HepG2 (cell line): ENCODE results near the gene SGF29. TPM values are rescaled to one million over a fixed set of nuclear protein-coding genes. Genes with fewer than 3 reads are reported as not detected.

Experiments used
- AGO1 ChIP-seq: fragments of 200-400 bp; formaldehyde crosslinking; IDR thresholded peaks from 2 replicates; pipeline ENCODE4 v1.6.1; 2017; ENCODE audit warnings: mild to moderate bottlenecking, low read depth, low read length, moderate library complexity; ENCODE audit not compliant: poor library complexity, severe bottlenecking
- CREM ChIP-seq, 2 experiments: sonication (generic) in 1 of 2; formaldehyde crosslinking in 1 of 2; IDR thresholded peaks; 2 replicates each; pipeline versions ENCODE4 v1.4.0 to v1.6.1; 2016 to 2020; ENCODE audit warnings: antibody characterized with exemption in 1 of 2, mild to moderate bottlenecking in 1 of 2, missing genetic modification reagents in 1 of 2
- ERF ChIP-seq: IDR thresholded peaks from 2 replicates; pipeline ENCODE4 v1.6.1; 2018; ENCODE audit warnings: missing biosample characterization, missing genetic modification reagents
- FOXO1 ChIP-seq: sonication (generic); formaldehyde crosslinking; IDR thresholded peaks from 2 replicates; pipeline ENCODE4 v1.4.0; 2020; ENCODE audit warnings: missing genetic modification reagents
- HOXA7 ChIP-seq: sonication (generic); formaldehyde crosslinking; IDR thresholded peaks from 2 replicates; pipeline ENCODE4 v1.8.1; 2022; ENCODE audit warnings: mild to moderate bottlenecking, missing genetic modification reagents, moderate library complexity
- IKZF1 ChIP-seq: fragments of 450-650 bp; IDR thresholded peaks from 2 replicates; pipeline ENCODE4 v1.7.1; 2016
- IRF2 ChIP-seq: IDR thresholded peaks from 2 replicates; pipeline ENCODE4 v1.6.1; 2018; ENCODE audit warnings: missing genetic modification reagents, missing compliant biosample characterization
- JUNB ChIP-seq: sonication (generic); formaldehyde crosslinking; IDR thresholded peaks from 2 replicates; pipeline ENCODE4 v1.8.0; 2022; ENCODE audit warnings: missing genetic modification reagents, mild to moderate bottlenecking, borderline replicate concordance
- KAT7 ChIP-seq: IDR thresholded peaks from 2 replicates; pipeline ENCODE4 v1.6.1; 2018; ENCODE audit warnings: borderline replicate concordance, missing compliant biosample characterization
- NBN ChIP-seq: fragments of 450-650 bp; conservative IDR thresholded peaks from 2 replicates; pipeline ENCODE4 v1.6.1; 2017
- NCOA1 ChIP-seq: sonication (generic); formaldehyde crosslinking; IDR thresholded peaks from 2 replicates; pipeline ENCODE4 v1.9.0; 2021; ENCODE audit warnings: missing genetic modification reagents
- POGZ ChIP-seq: sonication (generic); formaldehyde crosslinking; IDR thresholded peaks from 2 replicates; pipeline ENCODE4 v1.4.0; 2020; ENCODE audit warnings: mild to moderate bottlenecking, missing genetic modification reagents
- PRDM15 ChIP-seq: sonication (generic); formaldehyde crosslinking; IDR thresholded peaks from 2 replicates; pipeline ENCODE4 v1.4.0; 2020; ENCODE audit warnings: missing genetic modification reagents
- SNRNP70 ChIP-seq: fragments of 200-400 bp; formaldehyde crosslinking; IDR thresholded peaks from 2 replicates; pipeline ENCODE4 v1.6.1; 2017; ENCODE audit warnings: mild to moderate bottlenecking, low read depth, low read length, moderate library complexity
- SOX5 ChIP-seq: IDR thresholded peaks from 2 replicates; pipeline ENCODE4 v1.6.1; 2016; ENCODE audit warnings: borderline replicate concordance
- TCF7 ChIP-seq: sonication (generic); IDR thresholded peaks from 2 replicates; pipeline ENCODE4 v1.6.1; 2016; ENCODE audit warnings: antibody characterized with exemption, low read depth
- WIZ ChIP-seq: sonication (generic); formaldehyde crosslinking; IDR thresholded peaks from 2 replicates; pipeline ENCODE4 v1.5.1; 2020; ENCODE audit warnings: mild to moderate bottlenecking, missing genetic modification reagents
- ZMYM3 ChIP-seq: sonication (generic); formaldehyde crosslinking; IDR thresholded peaks from 2 replicates; pipeline ENCODE4 v1.5.1; 2020; ENCODE audit warnings: mild to moderate bottlenecking, missing genetic modification reagents
- ZNF12 ChIP-seq: sonication (generic); formaldehyde crosslinking; IDR thresholded peaks from 2 replicates; pipeline ENCODE4 v1.5.0; 2020; ENCODE audit warnings: missing genetic modification reagents
- ZNF3 ChIP-seq: IDR thresholded peaks from 2 replicates; pipeline ENCODE4 v1.7.0; 2017; ENCODE audit warnings: inconsistent platforms
- ZNF33A ChIP-seq: sonication (generic); formaldehyde crosslinking; IDR thresholded peaks from 2 replicates; pipeline ENCODE4 v1.5.1; 2020; ENCODE audit warnings: missing genetic modification reagents, mild to moderate bottlenecking, moderate library complexity, borderline replicate concordance
- ZNF550 ChIP-seq: sonication (generic); formaldehyde crosslinking; IDR thresholded peaks from 2 replicates; pipeline ENCODE4 v1.4.0; 2020; ENCODE audit warnings: mild to moderate bottlenecking, missing genetic modification reagents, borderline replicate concordance
- ZNF709 ChIP-seq: sonication (generic); formaldehyde crosslinking; IDR thresholded peaks from 2 replicates; pipeline ENCODE4 v1.5.0; 2020; ENCODE audit warnings: mild to moderate bottlenecking, missing genetic modification reagents
- ZNF737 ChIP-seq: sonication (generic); formaldehyde crosslinking; IDR thresholded peaks from 2 replicates; pipeline ENCODE4 v1.5.0; 2020; ENCODE audit warnings: missing genetic modification reagents, mild to moderate bottlenecking, borderline replicate concordance
- ZSCAN12 ChIP-seq: sonication (generic); formaldehyde crosslinking; IDR thresholded peaks from 2 replicates; pipeline ENCODE4 v1.9.0; 2021; ENCODE audit warnings: mild to moderate bottlenecking, missing genetic modification reagents
- ZSCAN21 ChIP-seq: sonication (generic); formaldehyde crosslinking; IDR thresholded peaks from 2 replicates; pipeline ENCODE4 v1.8.0; 2022; ENCODE audit warnings: mild to moderate bottlenecking, missing genetic modification reagents, moderate library complexity, borderline replicate concordance
- polyA plus RNA-seq, 8 experiments: library from polyadenylated mRNA; depleted of rRNA in 3 of 8; stranded (reverse) in 7 of 8; unstranded in 1 of 8; fragments of >200 nt; fragmentation: Illumina TruSeq in 4 of 8; extraction: Trizol in 4 of 8; gene quantifications; 2 replicates each; pipeline versions ENCODE4 v1.2.1 to v1.2.3, GENCODE V29; 2011 to 2016; ENCODE audit warnings: low read depth in 4 of 8, missing spikeins in 1 of 8, mixed read lengths in 1 of 8; ENCODE audit not compliant: insufficient read depth in 1 of 8
- total RNA-seq, 5 experiments: library from RNA; depleted of rRNA; stranded (reverse); fragments of >200 nt; fragmentation: Illumina TruSeq; extraction: Trizol; gene quantifications; 2 replicates each; pipeline ENCODE4 v1.2.3, GENCODE V29; 2016; ENCODE audit warnings: low read depth in 1 of 5
- TF ChIP-seq, protein P1 (sequence below): sonication (generic); formaldehyde crosslinking; IDR thresholded peaks from 2 replicates; pipeline ENCODE4 v1.5.0; 2020; ENCODE audit warnings: missing genetic modification reagents
- TF ChIP-seq, protein P2 (sequence below): sonication (generic); formaldehyde crosslinking; IDR thresholded peaks from 2 replicates; pipeline ENCODE4 v1.5.0; 2020; ENCODE audit warnings: missing genetic modification reagents

SGF29 gene
- total and polyA plus RNA-seq, 2 of the 13 experiments (the other 11 are each of a cell fraction or from before 2014, with no cell fraction given), result 5.0 to 29.4 TPM

DNA sequence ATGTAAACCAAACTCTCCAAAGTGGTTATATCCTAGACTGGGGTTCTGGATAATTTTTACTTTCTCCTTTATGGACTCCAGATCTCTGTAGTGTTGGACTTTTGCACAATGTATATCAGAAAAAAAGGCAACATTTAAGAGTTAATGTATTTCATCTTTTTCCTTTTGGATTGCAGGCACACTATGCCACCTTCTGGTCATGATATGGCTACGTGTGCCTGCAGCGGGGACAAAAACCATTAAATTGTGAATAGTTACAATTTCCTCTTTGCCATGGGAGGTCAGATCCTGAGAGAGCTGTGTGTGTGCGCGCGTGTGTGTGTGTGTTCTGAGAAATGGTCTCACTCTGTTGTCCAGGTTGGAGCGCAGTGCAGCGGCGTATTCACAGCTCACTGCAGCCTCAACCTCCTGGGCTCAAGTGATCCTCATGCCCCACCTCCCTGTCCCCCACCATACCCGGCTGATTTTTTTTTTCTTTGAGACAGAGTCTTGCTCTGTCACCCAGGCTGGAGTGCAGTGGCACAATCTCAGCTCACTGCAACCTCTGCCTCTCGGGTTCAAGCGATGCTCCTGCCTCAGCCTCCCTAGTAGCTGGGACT, 4.3 kb upstream of the SGF29 start (continued):
- no peak for TF ChIP-seq JUNB (CRISPR knock-in tag)
- TF ChIP-seq WIZ, result no peak
- TF ChIP-seq IRF2 (CRISPR knock-in tag), result peak; percentile 58; the same call in 1 of the 2 replicates
- TF ChIP-seq ZNF3 (CRISPR knock-in tag), result no peak
- no peak for TF ChIP-seq ZNF550
- no peak for TF ChIP-seq PRDM15
- TF ChIP-seq POGZ (CRISPR knock-in tag), result no peak
- TF ChIP-seq IKZF1, result no peak
- 0 out of 2 replicates have a peak, but pooled peaks have one; percentile 18 for TF ChIP-seq CREM (IDR thresholded peaks at IDR 0.05)
- no peak for TF ChIP-seq CREM (CRISPR knock-in tag; IDR thresholded peaks at IDR 0.05)
- no peak for TF ChIP-seq ZNF709
- TF ChIP-seq ERF (CRISPR knock-in tag), result 0 out of 2 replicates have a peak, but pooled peaks have one; percentile 35
- peak; percentile 24; the same call in 1 of the 2 replicates for TF ChIP-seq SOX5 (CRISPR knock-in tag)
- TF ChIP-seq ZSCAN21 (CRISPR knock-in tag), result no peak
- TF ChIP-seq SNRNP70, result no peak
- TF ChIP-seq KAT7 (CRISPR knock-in tag), result no peak
- no peak for TF ChIP-seq ZNF12 (CRISPR knock-in tag)
- TF ChIP-seq NBN, result no peak
- TF ChIP-seq TCF7, result no peak
- TF ChIP-seq HOXA7 (CRISPR knock-in tag), result no peak
- no peak for TF ChIP-seq ZSCAN12
- TF ChIP-seq ZNF33A (CRISPR knock-in tag), result no peak
- no peak for TF ChIP-seq AGO1
- no peak for TF ChIP-seq NCOA1
- no peak for TF ChIP-seq FOXO1 (CRISPR knock-in tag)
- TF ChIP-seq ZMYM3 (CRISPR knock-in tag), result no peak
- TF ChIP-seq ZNF737, result no peak
- TF ChIP-seq, protein P1, sequence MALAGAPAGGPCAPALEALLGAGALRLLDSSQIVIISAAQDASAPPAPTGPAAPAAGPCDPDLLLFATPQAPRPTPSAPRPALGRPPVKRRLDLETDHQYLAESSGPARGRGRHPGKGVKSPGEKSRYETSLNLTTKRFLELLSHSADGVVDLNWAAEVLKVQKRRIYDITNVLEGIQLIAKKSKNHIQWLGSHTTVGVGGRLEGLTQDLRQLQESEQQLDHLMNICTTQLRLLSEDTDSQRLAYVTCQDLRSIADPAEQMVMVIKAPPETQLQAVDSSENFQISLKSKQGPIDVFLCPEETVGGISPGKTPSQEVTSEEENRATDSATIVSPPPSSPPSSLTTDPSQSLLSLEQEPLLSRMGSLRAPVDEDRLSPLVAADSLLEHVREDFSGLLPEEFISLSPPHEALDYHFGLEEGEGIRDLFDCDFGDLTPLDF (CRISPR knock-in tag), result no peak
- TF ChIP-seq, protein P2, sequence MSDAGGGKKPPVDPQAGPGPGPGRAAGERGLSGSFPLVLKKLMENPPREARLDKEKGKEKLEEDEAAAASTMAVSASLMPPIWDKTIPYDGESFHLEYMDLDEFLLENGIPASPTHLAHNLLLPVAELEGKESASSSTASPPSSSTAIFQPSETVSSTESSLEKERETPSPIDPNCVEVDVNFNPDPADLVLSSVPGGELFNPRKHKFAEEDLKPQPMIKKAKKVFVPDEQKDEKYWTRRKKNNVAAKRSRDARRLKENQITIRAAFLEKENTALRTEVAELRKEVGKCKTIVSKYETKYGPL (CRISPR knock-in tag), result no peak
